Right forelimb (tissue), 1 donor: ENCODE data around the gene LEPROT.

Experiments used
- DNase-seq: peaks from one replicate; pipeline ENCODE4 v3.0.0-alpha.2; 2018

LEPROT gene

GRCh38 chr1:65479554-65480204 is 59.2 kb downstream of the LEPROT start:
- DNase-seq: no peak

- no peak for DNase-seq
Observed at GRCh38 chr1:65480684-65481405, 60.4 kb downstream of the LEPROT start.

- no peak for DNase-seq
Observed at GRCh38 chr1:65483993-65484754, 63.7 kb downstream of the LEPROT start.
